Stimulated activated CD4-positive, alpha-beta T cell treated with anti-CD3 and anti-CD28 coated beads, Interleukin-4, amount 100 ng/mL, for 1 hour (primary cell): ENCODE measurements around the gene SSC5D.
"Not testable (repeated sequence)": the region's sequence is repeated elsewhere in the genome, so short reads cannot be mapped to it uniquely, and the experiment has no call there.

Source experiments
- DNase-seq: peaks from one replicate; pipeline ENCODE4 v3.0.0-alpha.2; 2020

SSC5D gene

GRCh38 chr19:55508120-55508519, 19.9 kb downstream of the SSC5D start:
- DNase-seq, result no peak

GRCh38 chr19:55516878-55517620, 28.8 kb downstream of the SSC5D start:
- peak; percentile 89 for DNase-seq

GRCh38 chr19:55519451-55520311, 31.4 kb downstream of the SSC5D start:
- DNase-seq, result no peak

DNA sequence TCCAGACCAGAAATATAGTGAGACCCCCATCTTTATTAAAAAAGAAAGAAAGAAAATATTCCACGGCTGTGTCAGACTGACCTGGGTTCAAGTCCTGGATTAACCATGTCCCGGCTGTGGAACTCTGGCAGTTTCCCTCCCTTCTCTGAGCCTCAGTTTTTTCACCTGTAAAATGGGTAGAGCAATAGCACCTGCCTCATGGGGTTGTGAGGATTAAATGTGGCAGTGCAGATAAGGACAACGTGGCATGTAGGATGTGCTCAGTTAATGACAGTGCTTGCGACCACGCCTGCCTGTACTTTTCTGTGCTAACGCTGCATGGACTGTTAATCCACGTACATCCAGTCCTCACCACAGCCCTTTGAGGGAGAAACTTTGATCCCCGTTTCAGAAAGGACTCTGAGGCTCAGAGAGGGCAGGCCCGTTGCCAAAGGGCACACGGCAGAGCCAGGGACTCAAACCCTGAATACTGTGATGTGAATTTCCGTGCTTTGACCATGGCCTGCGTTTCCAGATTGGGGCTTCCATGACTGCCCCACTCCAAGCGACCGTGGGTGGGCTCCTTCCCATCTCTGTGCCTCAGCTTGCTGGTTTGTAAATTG, 32.6 kb downstream of the SSC5D start:
- DNase-seq, result no peak

DNA sequence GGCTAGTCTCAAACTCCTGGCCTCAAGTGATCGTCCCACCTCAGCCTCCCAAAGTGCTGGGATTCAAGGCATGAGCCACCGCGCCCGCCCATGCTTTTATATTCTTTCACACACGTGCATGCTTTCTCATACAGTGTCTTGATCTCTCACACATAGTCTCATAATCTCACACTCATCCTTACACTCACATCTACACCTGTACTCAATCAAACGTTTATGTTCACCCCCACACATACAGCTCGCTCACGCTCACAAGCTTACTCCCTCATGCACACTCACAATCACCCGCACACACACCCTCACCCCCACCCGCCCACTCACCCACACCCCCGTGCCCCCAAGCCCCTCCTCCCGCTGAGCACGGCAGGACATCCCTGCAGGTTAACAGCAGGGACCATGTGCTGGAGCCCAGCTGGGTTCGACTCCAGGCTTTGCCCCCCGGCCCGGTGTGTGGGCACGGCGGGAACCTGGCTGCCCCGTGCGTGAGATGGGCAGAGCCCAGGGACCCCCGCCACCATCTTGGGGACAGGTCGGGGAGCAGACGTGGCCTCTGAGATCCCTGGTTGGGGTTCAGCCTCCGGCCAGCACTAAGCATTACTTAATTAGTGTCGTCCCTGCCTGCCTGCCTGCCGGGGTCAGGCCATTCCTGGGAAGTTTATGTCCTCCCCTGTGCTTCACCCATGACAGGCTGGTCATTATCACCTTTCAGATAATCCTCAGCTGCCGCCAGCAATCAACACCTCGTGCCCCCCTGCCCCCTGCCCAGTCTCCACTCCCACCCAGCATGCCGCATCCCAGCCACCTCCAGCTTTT, 37.3 kb downstream of the SSC5D start:
- no peak for DNase-seq

GRCh38 chr19:55526216-55527196, 38.3 kb downstream of the SSC5D start:
- DNase-seq, result no peak

GRCh38 chr19:55527197-55528029, 39.2 kb downstream of the SSC5D start:
- DNase-seq, result no peak

DNA sequence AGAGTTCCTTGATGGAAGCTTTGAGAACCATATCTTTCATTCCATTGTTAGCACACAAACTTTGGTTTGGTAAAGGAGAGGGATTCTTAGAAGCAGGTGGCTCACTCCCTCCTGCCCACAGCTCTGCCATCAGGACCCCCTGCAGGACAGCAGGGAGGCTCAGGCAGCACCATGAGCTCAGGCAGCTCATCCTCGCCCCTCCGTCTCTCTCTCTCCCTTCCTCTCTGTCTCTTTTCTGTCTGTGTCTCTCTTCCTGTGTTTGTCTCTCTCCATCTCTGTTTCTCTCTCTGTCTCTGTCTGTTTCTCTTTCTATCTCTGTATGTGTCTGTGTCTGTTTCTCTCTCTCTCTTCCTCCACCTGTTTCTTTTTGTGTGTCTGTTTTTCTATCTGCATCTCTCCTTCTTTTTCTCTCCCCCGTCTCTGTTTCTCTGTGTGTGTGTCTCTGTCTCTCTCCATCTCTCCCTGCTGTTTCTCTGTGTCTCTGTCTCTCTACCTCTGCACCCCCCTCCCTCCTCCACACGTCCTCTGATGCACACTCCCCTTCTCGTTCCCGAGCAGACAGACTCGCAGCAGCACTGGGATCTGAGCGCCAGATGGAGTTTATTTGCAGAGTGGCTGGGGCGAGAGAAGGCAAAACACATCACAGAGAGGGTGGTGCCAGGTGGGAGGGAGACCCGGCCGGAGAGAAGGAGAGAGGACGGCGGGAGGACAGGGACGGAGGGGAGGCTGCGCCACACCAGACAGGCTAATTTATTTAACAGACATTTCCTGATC, 40.0 kb downstream of the SSC5D start:
- no peak for DNase-seq

DNA sequence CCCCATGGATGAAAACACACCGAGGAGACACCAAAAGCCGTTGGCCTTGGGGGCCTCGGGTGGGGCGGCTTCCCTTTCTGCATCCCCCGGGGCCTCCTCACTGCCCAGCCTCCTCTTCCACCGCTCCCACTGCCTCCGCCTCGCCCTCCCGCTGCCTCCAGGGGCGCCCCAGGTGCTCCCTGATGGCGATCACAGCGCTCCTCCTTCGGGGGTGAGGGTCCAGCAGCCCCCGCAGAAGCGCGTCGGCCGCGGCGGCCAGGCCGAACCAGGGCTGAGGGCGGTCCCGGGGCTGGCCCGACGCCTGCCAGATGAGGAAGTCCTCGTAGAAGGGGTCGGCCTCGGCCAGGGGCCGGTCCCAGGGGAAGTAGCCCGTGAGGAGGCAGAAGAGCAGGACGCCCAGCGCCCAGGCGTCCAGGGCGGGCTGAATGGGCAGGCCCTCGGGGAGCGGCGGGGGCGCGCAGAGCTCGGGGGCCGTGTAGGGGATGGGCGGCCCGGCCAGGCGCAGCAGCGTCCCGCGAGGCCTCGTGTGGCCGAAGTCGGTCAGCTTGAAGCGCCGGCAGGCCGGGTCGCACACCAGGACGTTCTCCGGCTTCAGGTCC, 41.5 kb downstream of the SSC5D start:
- no peak for DNase-seq

GRCh38 chr19:55530996-55531395, 42.8 kb downstream of the SSC5D start:
- no peak for DNase-seq

- DNase-seq, result not testable (repeated sequence)
Measured at GRCh38 chr19:55534280-55534679, 46.0 kb downstream of the SSC5D start.

GRCh38 chr19:55535173-55535964, 47.1 kb downstream of the SSC5D start:
- no peak for DNase-seq

DNA sequence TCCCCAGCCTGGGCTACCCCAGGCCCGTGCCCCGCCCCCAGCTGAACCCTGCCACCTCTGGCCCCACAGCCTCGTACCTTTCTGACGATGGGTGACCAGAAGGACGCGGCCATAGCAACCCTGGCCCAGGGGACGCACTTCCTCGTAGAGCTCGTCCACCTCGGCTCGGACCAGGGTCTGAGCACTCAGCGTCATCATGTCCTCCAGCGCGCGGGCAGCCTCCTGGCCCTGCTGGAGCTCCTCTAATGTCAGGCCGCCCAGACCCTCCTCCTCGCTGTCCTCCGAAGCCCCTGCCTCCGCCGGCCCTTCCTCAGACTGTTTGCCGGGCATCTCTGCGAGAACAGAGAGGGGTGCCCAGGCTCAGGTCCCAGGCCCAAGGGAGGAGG, 47.7 kb downstream of the SSC5D start:
- DNase-seq, result no peak

GRCh38 chr19:55536366-55536765, 48.1 kb downstream of the SSC5D start:
- DNase-seq, result no peak

- no peak for DNase-seq
Measured at GRCh38 chr19:55536951-55537740, 48.9 kb downstream of the SSC5D start, which contains the start of gene SBK2. SBK2 (minus strand) TSS chr19:55537133; CDS start chr19:55536294, 839 bp downstream.

DNA sequence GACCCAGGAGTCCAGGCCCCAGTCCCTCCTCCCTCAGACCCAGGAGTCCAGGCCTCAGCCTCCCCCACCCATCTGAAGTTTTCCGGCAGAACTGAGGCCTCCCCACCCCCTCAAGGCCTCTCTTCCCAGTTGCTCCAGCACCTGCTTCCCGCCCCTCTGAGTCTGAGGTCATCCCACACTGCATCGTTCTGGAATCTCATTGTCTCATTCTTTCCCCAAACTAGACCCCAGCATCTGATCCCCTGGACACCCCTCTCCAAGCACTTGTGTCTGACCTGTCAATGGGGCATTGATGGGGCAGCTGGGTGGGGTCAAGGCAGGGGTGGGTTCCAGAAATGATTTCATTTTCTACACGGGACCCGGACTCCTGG, 49.5 kb downstream of the SSC5D start:
- DNase-seq, result no peak

GRCh38 chr19:55538132-55538531, 49.9 kb downstream of the SSC5D start:
- no peak for DNase-seq
